Measurements from ENCODE around the gene JAK1.
"Not testable (repeated sequence)": the region's sequence is repeated elsewhere in the genome, so short reads cannot be mapped to it uniquely, and the experiment has no call there.

Gene JAK1

GRCh38 chr1:64921771-64922170 is 44.6 kb downstream of the JAK1 start:
- Histone ChIP-seq H3K4me3 (ENCODE audit: insufficient read depth in 1 of 2, low read depth in 1 of 2, low read length in 2 of 2) (peak overlapping the region in 1 of 2 experiments; percentile 15), H2BK120ac (ENCODE audit: low read depth, low read length) (no peak overlapping the region), H2BK15ac (ENCODE audit: low read depth, poor library complexity, severe bottlenecking) (no peak overlapping the region), H2AFZ (ENCODE audit: low read depth, low read length) (no peak overlapping the region), H2AK5ac (ENCODE audit: low read length, severe bottlenecking) (no peak overlapping the region), H3K4me2 (ENCODE audit: low read length, poor library complexity, severe bottlenecking) (no peak overlapping the region), H4K8ac (ENCODE audit: low read length) (no peak overlapping the region), H3K27ac (ENCODE audit: low read length, poor library complexity, severe bottlenecking) (no peak overlapping the region), H3K4me1 (ENCODE audit: control insufficient read depth, insufficient read depth, low read depth, low read length) (no peaks in the 10 kb centered on the region), H3K9me3 (ENCODE audit: control insufficient read depth, low read length) (no peaks in the 10 kb centered on the region), H3K36me3 (ENCODE audit: control insufficient read depth in 1 of 2, insufficient read depth in 2 of 2, low read depth in 1 of 2, low read length in 2 of 2) (peaks cover 0 to 6% of the 10 kb centered on the region in 2 experiments), H2BK12ac (ENCODE audit: low read length in 2 of 2) (no peak overlapping the region), H3K14ac (ENCODE audit: low read length in 2 of 2) (no peak overlapping the region), H4K91ac (ENCODE audit: low read length) (no peak overlapping the region), H3K18ac (ENCODE audit: low read depth in 1 of 2, low read length in 2 of 2) (no peak overlapping the region), H2BK5ac (ENCODE audit: low read depth, low read length, poor library complexity, severe bottlenecking) (no peak overlapping the region), H3K23ac (ENCODE audit: low read length in 2 of 2) (no peak overlapping the region), H3K9ac (ENCODE audit: low read length) (peak overlapping the region; percentile 31), H3K79me1 (replicated peaks; ENCODE audit: low read length, poor library complexity, severe bottlenecking) (peaks cover 31% of the 10 kb centered on the region), H3K27me3 (ENCODE audit: control insufficient read depth in 1 of 2, insufficient read depth in 1 of 2, low read length in 2 of 2) (no peaks in the 10 kb centered on the region), H3K4ac (ENCODE audit: low read depth in 1 of 2, low read length in 2 of 2) (no peak overlapping the region)
- whole genome bisulfite sequencing, result 72% methylated on average over 2 of the region's 2 CpGs
- peak; percentile 41 for DNase-seq

GRCh38 chr1:64920941-64921589 is 45.3 kb downstream of the JAK1 start:
- H3K79me1 ChIP-seq (replicated peaks; ENCODE audit: low read length, poor library complexity, severe bottlenecking), result peaks cover 27% of the 10 kb centered on the region
- no peak overlapping the region for H3K4ac ChIP-seq (ENCODE audit: low read depth in 1 of 2, low read length in 2 of 2)
- no peak overlapping the region for H2BK12ac ChIP-seq (ENCODE audit: low read length in 2 of 2)
- no peak overlapping the region for H2AK5ac ChIP-seq (ENCODE audit: low read length, severe bottlenecking)
- DNase-seq, result no peak
- H3K4me3 ChIP-seq (ENCODE audit: insufficient read depth in 1 of 2, low read depth in 1 of 2, low read length in 2 of 2), result peak overlapping the region in 1 of 2 experiments; percentile 16
- H4K8ac ChIP-seq (ENCODE audit: low read length), result no peak overlapping the region
- WGBS, result 96% methylated on average over 3 of the region's 3 CpGs
- H4K91ac ChIP-seq (ENCODE audit: low read length), result no peak overlapping the region
- H3K4me2 ChIP-seq (ENCODE audit: low read length, poor library complexity, severe bottlenecking), result no peak overlapping the region
- no peaks in the 10 kb centered on the region for H3K4me1 ChIP-seq (ENCODE audit: control insufficient read depth, insufficient read depth, low read depth, low read length)
- H3K27ac ChIP-seq (ENCODE audit: low read length, poor library complexity, severe bottlenecking), result no peak overlapping the region
- H3K23ac ChIP-seq (ENCODE audit: low read length in 2 of 2), result no peak overlapping the region
- H3K9me3 ChIP-seq (ENCODE audit: control insufficient read depth, low read length), result no peaks in the 10 kb centered on the region
- H3K27me3 ChIP-seq (ENCODE audit: control insufficient read depth in 1 of 2, insufficient read depth in 1 of 2, low read length in 2 of 2), result no peaks in the 10 kb centered on the region
- no peak overlapping the region for H2BK120ac ChIP-seq (ENCODE audit: low read depth, low read length)
- peak overlapping the region; percentile 31 for H3K9ac ChIP-seq (ENCODE audit: low read length)
- no peaks in the 10 kb centered on the region for H3K36me3 ChIP-seq (ENCODE audit: control insufficient read depth in 1 of 2, insufficient read depth in 2 of 2, low read depth in 1 of 2, low read length in 2 of 2)
- H3K14ac ChIP-seq (ENCODE audit: low read length in 2 of 2), result no peak overlapping the region
- no peak overlapping the region for H3K18ac ChIP-seq (ENCODE audit: low read depth in 1 of 2, low read length in 2 of 2)
- no peak overlapping the region for H2AFZ ChIP-seq (ENCODE audit: low read depth, low read length)
- no peak overlapping the region for H2BK15ac ChIP-seq (ENCODE audit: low read depth, poor library complexity, severe bottlenecking)
- H2BK5ac ChIP-seq (ENCODE audit: low read depth, low read length, poor library complexity, severe bottlenecking), result no peak overlapping the region

- H3K27ac ChIP-seq (ENCODE audit: low read length, poor library complexity, severe bottlenecking); H3K4ac ChIP-seq (ENCODE audit: low read depth in 1 of 2, low read length in 2 of 2); H2AK5ac ChIP-seq (ENCODE audit: low read length, severe bottlenecking); DNase-seq; H3K4me2 ChIP-seq (ENCODE audit: low read length, poor library complexity, severe bottlenecking); H2AFZ ChIP-seq (ENCODE audit: low read depth, low read length); H3K23ac ChIP-seq (ENCODE audit: low read length in 2 of 2); H3K27me3 ChIP-seq (ENCODE audit: control insufficient read depth in 1 of 2, insufficient read depth in 1 of 2, low read length in 2 of 2); H3K9me3 ChIP-seq (ENCODE audit: control insufficient read depth, low read length); H2BK120ac ChIP-seq (ENCODE audit: low read depth, low read length); H2BK5ac ChIP-seq (ENCODE audit: low read depth, low read length, poor library complexity, severe bottlenecking); H2BK15ac ChIP-seq (ENCODE audit: low read depth, poor library complexity, severe bottlenecking); H3K18ac ChIP-seq (ENCODE audit: low read depth in 1 of 2, low read length in 2 of 2); H4K91ac ChIP-seq (ENCODE audit: low read length); H3K36me3 ChIP-seq (ENCODE audit: control insufficient read depth in 1 of 2, insufficient read depth in 2 of 2, low read depth in 1 of 2, low read length in 2 of 2); H3K14ac ChIP-seq (ENCODE audit: low read length in 2 of 2); H3K4me1 ChIP-seq (ENCODE audit: control insufficient read depth, insufficient read depth, low read depth, low read length); H3K9ac ChIP-seq (ENCODE audit: low read length); H3K4me3 ChIP-seq (ENCODE audit: insufficient read depth in 1 of 2, low read depth in 1 of 2, low read length in 2 of 2); H2BK12ac ChIP-seq (ENCODE audit: low read length in 2 of 2); H4K8ac ChIP-seq (ENCODE audit: low read length): not testable (repeated sequence)
- peaks cover 13% of the 10 kb centered on the region for H3K79me1 ChIP-seq (replicated peaks; ENCODE audit: low read length, poor library complexity, severe bottlenecking)
- WGBS, result 98% methylated on average over 7 of the region's 7 CpGs
These were observed 47.2 kb downstream of the JAK1 start for GRCh38 chr1:64919120-64919519.

- Histone ChIP-seq H4K8ac (ENCODE audit: low read length) (peak overlapping the region; percentile 69), H2BK5ac (ENCODE audit: low read depth, low read length, poor library complexity, severe bottlenecking) (peak overlapping the region; percentile 90), H2BK15ac (ENCODE audit: low read depth, poor library complexity, severe bottlenecking) (peak overlapping the region; percentile 40), H3K27me3 (ENCODE audit: control insufficient read depth in 1 of 2, insufficient read depth in 1 of 2, low read length in 2 of 2) (no peaks in the 10 kb centered on the region), H4K91ac (ENCODE audit: low read length) (no peak overlapping the region), H3K9me3 (ENCODE audit: control insufficient read depth, low read length) (no peaks in the 10 kb centered on the region), H3K36me3 (ENCODE audit: control insufficient read depth in 1 of 2, insufficient read depth in 2 of 2, low read depth in 1 of 2, low read length in 2 of 2) (no peaks in the 10 kb centered on the region), H3K4ac (ENCODE audit: low read depth in 1 of 2, low read length in 2 of 2) (peak overlapping the region in 1 of 2 experiments; percentile 88), H3K14ac (ENCODE audit: low read length in 2 of 2) (no peak overlapping the region), H3K4me2 (ENCODE audit: low read length, poor library complexity, severe bottlenecking) (peak overlapping the region; percentile 25), H2BK120ac (ENCODE audit: low read depth, low read length) (no peak overlapping the region), H3K18ac (ENCODE audit: low read depth in 1 of 2, low read length in 2 of 2) (peak overlapping the region; percentile 2 to 90), H3K27ac (ENCODE audit: low read length, poor library complexity, severe bottlenecking) (peak overlapping the region; percentile 96), H2AK5ac (ENCODE audit: low read length, severe bottlenecking) (peak overlapping the region; percentile 100), H3K23ac (ENCODE audit: low read length in 2 of 2) (no peak overlapping the region), H2BK12ac (ENCODE audit: low read length in 2 of 2) (peak overlapping the region; percentile 38 to 47), H3K79me1 (replicated peaks; ENCODE audit: low read length, poor library complexity, severe bottlenecking) (peaks cover 19% of the 10 kb centered on the region), H3K4me1 (ENCODE audit: control insufficient read depth, insufficient read depth, low read depth, low read length) (peaks cover 3% of the 10 kb centered on the region), H3K4me3 (ENCODE audit: insufficient read depth in 1 of 2, low read depth in 1 of 2, low read length in 2 of 2) (peak overlapping the region in 1 of 2 experiments; percentile 47), H3K9ac (ENCODE audit: low read length) (peak overlapping the region; percentile 78), H2AFZ (ENCODE audit: low read depth, low read length) (no peak overlapping the region)
- DNase-seq, result no peak
These were observed 48.4 kb downstream of the JAK1 start for GRCh38 chr1:64917907-64918306.

Measured in mesenchymal stem cell (in vitro differentiated cells and primary cell).